Measurements from ENCODE around the gene KIAA1755.

Gene KIAA1755

GRCh38 chr20:38220587-38221118 is 39.9 kb downstream of the KIAA1755 start:
- Histone ChIP-seq H3K4me1 (ENCODE audit: control insufficient read depth in 2 of 2, insufficient read depth in 2 of 2, low read length in 2 of 2) (peaks cover 0 to 2% of the 10 kb centered on the region in 2 donors), H3K36me3 (ENCODE audit: control insufficient read depth in 2 of 2, insufficient read depth in 2 of 2, low read length in 2 of 2) (no peaks in the 10 kb centered on the region), H3K4me3 (ENCODE audit: low read length in 2 of 2) (no peak overlapping the region)

GRCh38 chr20:38219006-38219950 is 41.3 kb downstream of the KIAA1755 start:
- Histone ChIP-seq H3K9me3 (ENCODE audit: control insufficient read depth in 2 of 2, low read length in 2 of 2) (no peaks in the 10 kb centered on the region), H3K4me3 (ENCODE audit: low read length in 2 of 2) (no peak overlapping the region), H3K4me1 (ENCODE audit: control insufficient read depth in 2 of 2, insufficient read depth in 2 of 2, low read length in 2 of 2) (peaks cover 0 to 2% of the 10 kb centered on the region in 2 donors), H3K27ac (ENCODE audit: low read depth in 2 of 2, low read length in 2 of 2) (no peak overlapping the region), H3K27me3 (ENCODE audit: control insufficient read depth in 2 of 2, insufficient read depth in 2 of 2, low read length in 2 of 2) (no peaks in the 10 kb centered on the region), H3K9ac (ENCODE audit: low read depth in 1 of 2, low read length in 2 of 2) (no peak overlapping the region), H3K36me3 (ENCODE audit: control insufficient read depth in 2 of 2, insufficient read depth in 2 of 2, low read length in 2 of 2) (no peaks in the 10 kb centered on the region)

More at GRCh38 chr20:38220587-38221118, 39.9 kb downstream of the KIAA1755 start:
- H3K27ac ChIP-seq (ENCODE audit: low read depth in 2 of 2, low read length in 2 of 2), result no peak overlapping the region
- H3K27me3 ChIP-seq (ENCODE audit: control insufficient read depth in 2 of 2, insufficient read depth in 2 of 2, low read length in 2 of 2), result no peaks in the 10 kb centered on the region
- no peaks in the 10 kb centered on the region for H3K9me3 ChIP-seq (ENCODE audit: control insufficient read depth in 2 of 2, low read length in 2 of 2)
- no peak overlapping the region for H3K9ac ChIP-seq (ENCODE audit: low read depth in 1 of 2, low read length in 2 of 2)

GRCh38 chr20:38218566-38218885 is 42.0 kb downstream of the KIAA1755 start:
- H3K9me3 ChIP-seq (ENCODE audit: control insufficient read depth in 2 of 2, low read length in 2 of 2), result no peaks in the 10 kb centered on the region
- H3K36me3 ChIP-seq (ENCODE audit: control insufficient read depth in 2 of 2, insufficient read depth in 2 of 2, low read length in 2 of 2), result no peaks in the 10 kb centered on the region
- H3K9ac ChIP-seq (ENCODE audit: low read depth in 1 of 2, low read length in 2 of 2), result no peak overlapping the region
- H3K4me3 ChIP-seq (ENCODE audit: low read length in 2 of 2), result no peak overlapping the region
- H3K27me3 ChIP-seq (ENCODE audit: control insufficient read depth in 2 of 2, insufficient read depth in 2 of 2, low read length in 2 of 2), result no peaks in the 10 kb centered on the region
- H3K27ac ChIP-seq (ENCODE audit: low read depth in 2 of 2, low read length in 2 of 2), result no peak overlapping the region
- H3K4me1 ChIP-seq (ENCODE audit: control insufficient read depth in 2 of 2, insufficient read depth in 2 of 2, low read length in 2 of 2), result peaks cover 0 to 2% of the 10 kb centered on the region in 2 donors

DNA sequence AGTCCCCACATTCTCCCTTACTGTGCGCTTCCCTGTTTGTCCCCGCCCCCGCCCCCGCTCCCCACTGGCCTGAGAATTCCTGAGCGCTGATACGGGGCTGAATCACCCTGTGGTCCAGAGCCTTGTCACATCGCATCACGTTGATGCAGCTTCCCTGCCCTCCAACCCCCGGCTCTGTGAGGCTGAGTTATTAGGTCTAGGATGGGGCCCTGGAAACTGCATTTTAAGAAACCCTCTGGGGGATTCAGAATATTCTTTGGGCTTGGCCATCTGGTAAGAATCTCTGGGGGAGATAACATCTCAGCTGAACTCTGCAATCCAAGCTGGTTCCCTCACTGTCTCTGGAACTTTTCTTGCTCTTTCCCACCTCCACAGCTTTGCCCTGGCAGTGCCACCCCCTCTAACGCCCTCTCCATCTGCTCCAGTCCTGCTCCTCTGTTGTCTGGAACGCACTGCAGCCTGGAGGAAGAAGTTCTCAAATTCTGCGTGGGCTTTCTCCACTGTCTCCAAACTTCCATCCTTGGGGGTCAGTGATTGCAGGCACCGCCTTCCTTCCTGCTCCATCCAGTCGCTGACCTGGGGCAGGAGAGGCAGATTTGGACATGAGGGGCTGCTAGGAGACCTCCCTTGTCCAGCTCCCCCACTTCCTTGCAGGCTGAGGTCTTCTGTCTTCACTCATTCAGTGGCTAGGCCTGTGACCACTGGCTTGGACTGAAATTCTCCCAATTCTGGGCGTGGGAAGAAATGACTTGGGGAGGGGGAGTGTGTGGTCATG is 42.6 kb downstream of the KIAA1755 start:
- Histone ChIP-seq H3K9ac (ENCODE audit: low read depth in 1 of 2, low read length in 2 of 2) (no peak overlapping the region), H3K36me3 (ENCODE audit: control insufficient read depth in 2 of 2, insufficient read depth in 2 of 2, low read length in 2 of 2) (no peaks in the 10 kb centered on the region), H3K27ac (ENCODE audit: low read depth in 2 of 2, low read length in 2 of 2) (no peak overlapping the region), H3K4me1 (ENCODE audit: control insufficient read depth in 2 of 2, insufficient read depth in 2 of 2, low read length in 2 of 2) (peaks cover 0 to 2% of the 10 kb centered on the region in 2 donors), H3K9me3 (ENCODE audit: control insufficient read depth in 2 of 2, low read length in 2 of 2) (no peaks in the 10 kb centered on the region), H3K27me3 (ENCODE audit: control insufficient read depth in 2 of 2, insufficient read depth in 2 of 2, low read length in 2 of 2) (no peaks in the 10 kb centered on the region), H3K4me3 (ENCODE audit: low read length in 2 of 2) (no peak overlapping the region)

DNA sequence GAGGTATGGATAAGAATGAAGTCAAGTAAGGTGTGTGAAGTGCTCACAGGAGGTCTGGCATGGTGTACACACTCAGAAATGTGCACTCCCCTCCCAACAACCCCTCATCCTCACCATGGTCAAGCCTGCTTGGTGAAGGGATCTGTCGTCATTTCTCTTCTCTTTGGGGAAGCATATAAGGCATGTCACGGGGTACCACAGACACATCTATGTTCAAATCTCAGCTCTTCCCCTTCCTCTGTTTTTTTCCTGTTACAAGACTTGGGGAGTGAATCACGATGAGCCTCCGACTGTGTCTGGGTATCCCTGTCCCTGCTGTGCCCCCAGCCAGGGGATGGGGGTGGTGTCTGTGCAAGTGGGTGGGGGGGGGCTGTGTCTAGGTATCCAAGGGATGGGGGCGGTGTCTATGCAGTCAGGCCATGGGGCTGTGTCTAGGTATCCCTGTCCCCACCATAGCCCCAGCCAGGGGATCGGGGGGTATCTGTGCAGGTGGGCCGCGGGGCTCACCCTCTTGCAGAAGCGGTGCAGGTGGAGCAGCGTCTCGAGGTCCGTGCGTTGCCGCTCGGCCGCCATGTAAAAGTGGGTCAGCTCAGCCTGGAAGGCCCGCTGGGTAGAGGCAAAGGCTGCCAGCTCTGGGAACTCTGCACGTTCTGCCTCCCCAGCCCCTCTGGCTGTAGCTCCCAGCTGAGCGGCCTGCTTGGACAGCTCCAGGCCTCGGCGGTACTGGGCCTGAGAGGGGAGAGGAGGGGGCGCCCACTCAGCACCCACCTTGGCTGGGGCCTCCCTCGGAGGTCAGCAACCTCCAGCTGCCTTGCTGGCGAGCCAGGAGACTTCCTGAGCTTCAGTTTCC is 43.6 kb downstream of the KIAA1755 start:
- Histone ChIP-seq H3K4me1 (ENCODE audit: control insufficient read depth in 2 of 2, insufficient read depth in 2 of 2, low read length in 2 of 2) (no peaks in the 10 kb centered on the region), H3K4me3 (ENCODE audit: low read length in 2 of 2) (no peak overlapping the region), H3K9ac (ENCODE audit: low read depth in 1 of 2, low read length in 2 of 2) (no peak overlapping the region), H3K9me3 (ENCODE audit: control insufficient read depth in 2 of 2, low read length in 2 of 2) (no peaks in the 10 kb centered on the region), H3K27me3 (ENCODE audit: control insufficient read depth in 2 of 2, insufficient read depth in 2 of 2, low read length in 2 of 2) (no peaks in the 10 kb centered on the region), H3K36me3 (ENCODE audit: control insufficient read depth in 2 of 2, insufficient read depth in 2 of 2, low read length in 2 of 2) (no peaks in the 10 kb centered on the region), H3K27ac (ENCODE audit: low read depth in 2 of 2, low read length in 2 of 2) (no peak overlapping the region)

DNA sequence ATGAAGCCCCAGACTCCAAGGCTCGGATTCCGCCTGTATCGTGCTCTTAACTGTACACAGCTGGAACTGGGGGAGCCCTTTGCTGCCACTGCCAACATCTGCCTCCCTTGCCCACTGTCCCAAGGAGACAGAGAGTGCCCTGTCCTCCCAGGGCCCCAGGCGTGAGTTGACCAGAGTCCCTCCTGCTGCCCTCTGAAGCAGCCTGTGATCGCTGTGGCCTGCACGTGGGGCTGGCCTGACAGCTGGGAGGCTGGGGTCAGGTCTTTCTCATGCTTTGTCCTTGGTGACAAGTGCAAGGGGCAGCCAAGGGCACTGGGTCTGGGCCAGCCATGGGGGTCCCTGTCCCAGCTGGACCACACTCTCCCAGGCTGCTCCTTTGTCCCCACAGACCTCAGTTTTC is 44.3 kb downstream of the KIAA1755 start:
- Histone ChIP-seq H3K4me3 (ENCODE audit: low read length in 2 of 2) (no peak overlapping the region), H3K9me3 (ENCODE audit: control insufficient read depth in 2 of 2, low read length in 2 of 2) (no peaks in the 10 kb centered on the region), H3K4me1 (ENCODE audit: control insufficient read depth in 2 of 2, insufficient read depth in 2 of 2, low read length in 2 of 2) (no peaks in the 10 kb centered on the region), H3K27me3 (ENCODE audit: control insufficient read depth in 2 of 2, insufficient read depth in 2 of 2, low read length in 2 of 2) (no peaks in the 10 kb centered on the region), H3K27ac (ENCODE audit: low read depth in 2 of 2, low read length in 2 of 2) (no peak overlapping the region), H3K9ac (ENCODE audit: low read depth in 1 of 2, low read length in 2 of 2) (no peak overlapping the region), H3K36me3 (ENCODE audit: control insufficient read depth in 2 of 2, insufficient read depth in 2 of 2, low read length in 2 of 2) (no peaks in the 10 kb centered on the region)

GRCh38 chr20:38215194-38216182 is 45.0 kb downstream of the KIAA1755 start:
- H3K4me1 ChIP-seq (ENCODE audit: control insufficient read depth in 2 of 2, insufficient read depth in 2 of 2, low read length in 2 of 2), result no peaks in the 10 kb centered on the region
- H3K27ac ChIP-seq (ENCODE audit: low read depth in 2 of 2, low read length in 2 of 2), result no peak overlapping the region
- H3K27me3 ChIP-seq (ENCODE audit: control insufficient read depth in 2 of 2, insufficient read depth in 2 of 2, low read length in 2 of 2), result no peaks in the 10 kb centered on the region
- H3K9ac ChIP-seq (ENCODE audit: low read depth in 1 of 2, low read length in 2 of 2), result no peak overlapping the region
- no peaks in the 10 kb centered on the region for H3K9me3 ChIP-seq (ENCODE audit: control insufficient read depth in 2 of 2, low read length in 2 of 2)
- H3K36me3 ChIP-seq (ENCODE audit: control insufficient read depth in 2 of 2, insufficient read depth in 2 of 2, low read length in 2 of 2), result no peaks in the 10 kb centered on the region
- H3K4me3 ChIP-seq (ENCODE audit: low read length in 2 of 2), result no peak overlapping the region

GRCh38 chr20:38214256-38215193 is 46.0 kb downstream of the KIAA1755 start:
- Histone ChIP-seq H3K4me3 (ENCODE audit: low read length in 2 of 2) (no peak overlapping the region), H3K9ac (ENCODE audit: low read depth in 1 of 2, low read length in 2 of 2) (no peak overlapping the region), H3K27me3 (ENCODE audit: control insufficient read depth in 2 of 2, insufficient read depth in 2 of 2, low read length in 2 of 2) (no peaks in the 10 kb centered on the region), H3K9me3 (ENCODE audit: control insufficient read depth in 2 of 2, low read length in 2 of 2) (no peaks in the 10 kb centered on the region), H3K27ac (ENCODE audit: low read depth in 2 of 2, low read length in 2 of 2) (no peak overlapping the region), H3K36me3 (ENCODE audit: control insufficient read depth in 2 of 2, insufficient read depth in 2 of 2, low read length in 2 of 2) (no peaks in the 10 kb centered on the region), H3K4me1 (ENCODE audit: control insufficient read depth in 2 of 2, insufficient read depth in 2 of 2, low read length in 2 of 2) (no peaks in the 10 kb centered on the region)

All from mucosa of rectum (tissue), 2 donors.